Spleen (tissue), 11 donors: ENCODE measurements around the gene ATXN7L1. TPM values are rescaled to one million over a fixed set of nuclear protein-coding genes. Genes with fewer than 3 reads are reported as not detected.

Experiments
- DNase-seq: peaks from one replicate; pipeline ENCODE4 v3.0.0-alpha.2; 2020
- H3K27ac ChIP-seq, 8 donors: fragments of 200-600 bp; sonication (generic) in 7 of 8; 1 replicate in 4 of 8; 2 replicates in 4 of 8; pipeline versions ENCODE4 v1.5.0 to v1.8.0; 2016 to 2021; ENCODE audit warnings: inconsistent platforms in 4 of 8, mild to moderate bottlenecking in 4 of 8, moderate library complexity in 1 of 8
- H3K27me3 ChIP-seq, 7 donors: fragments of 200-600 bp; sonication (generic) in 6 of 7; replicated peaks in 1 of 7; 1 replicate in 4 of 7; 2 replicates in 3 of 7; pipeline versions ENCODE4 v1.5.0 to v1.8.0; 2016 to 2021; ENCODE audit warnings: inconsistent platforms in 3 of 7, mild to moderate bottlenecking in 1 of 7
- H3K36me3 ChIP-seq, 6 donors: fragments of 200-600 bp; sonication (generic) in 5 of 6; 1 replicate in 4 of 6; 2 replicates in 2 of 6; pipeline versions ENCODE4 v1.5.0 to v1.8.0; 2016 to 2021; ENCODE audit warnings: inconsistent platforms in 2 of 6
- H3K4me1 ChIP-seq, 6 donors: fragments of 200-600 bp; sonication (generic) in 5 of 6; 1 replicate in 3 of 6; 2 replicates in 3 of 6; pipeline versions ENCODE4 v1.5.0 to v1.8.0; 2016 to 2021; ENCODE audit warnings: inconsistent platforms in 3 of 6
- H3K4me3 ChIP-seq, 8 donors: fragments of 200-600 bp; sonication (generic) in 7 of 8; 1 replicate in 4 of 8; 2 replicates in 4 of 8; pipeline versions ENCODE4 v1.5.0 to v1.8.0; 2016 to 2021; ENCODE audit warnings: inconsistent platforms in 4 of 8, mild to moderate bottlenecking in 4 of 8, moderate library complexity in 2 of 8
- H3K9me3 ChIP-seq, 8 donors: fragments of 200-600 bp; sonication (generic) in 7 of 8; 1 replicate in 4 of 8; 2 replicates in 4 of 8; pipeline versions ENCODE4 v1.5.0 to v1.8.0; 2016 to 2021; ENCODE audit warnings: inconsistent platforms in 4 of 8
- POLR2A ChIP-seq, 3 donors: fragments of 450-650 bp; IDR thresholded peaks; one replicate each; pipeline ENCODE4 v1.5.1; 2017; ENCODE audit warnings: antibody characterized with exemption in 3 of 3, mild to moderate bottlenecking in 1 of 3
- POLR2AphosphoS5 ChIP-seq, 3 donors: sonication (generic); formaldehyde crosslinking; IDR thresholded peaks; one replicate each; pipeline ENCODE4 v1.5.1; 2017; ENCODE audit warnings: antibody characterized with exemption in 3 of 3
- WGBS, 5 donors: extraction: QIAGEN DNeasy Blood & Tissue Kit in 3 of 5; methylation state at CpG; one replicate each; pipeline versions ENCODE4 v1.1.5 to v1.1.7; 2013 to 2018; 5-methylcytosine and 5-hydroxymethylcytosine counted together
- intact Hi-C: fragments of 100-400 bp; cut with DNase I; formaldehyde crosslinking; loops from one replicate; pipeline ENCODE4 v1.15.0; 2023; ENCODE audit warnings: low total_unique reads
- polyA plus RNA-seq, 3 donors: library from polyadenylated mRNA; stranded (reverse); fragments of 200-250 nt; gene quantifications; one replicate each; pipeline ENCODE4 v1.2.1, GENCODE V29; 2013
- total RNA-seq, 7 donors: library from RNA; depleted of rRNA in 3 of 7; stranded (reverse); fragments of >200 nt in 3 of 7; fragmentation: NEBNext Ultra II Directional in 4 of 7; extraction: Animal tissue kit (Norgen Biotek cat#: 25700) in 4 of 7; gene quantifications; one replicate each; pipeline versions ENCODE4 v1.1.0 to v1.2.1, GENCODE V29; 2016 to 2021
- TF ChIP-seq, protein P1 (sequence below), 11 experiments: fragments of 200-600 bp in 7 of 11; fragments of 450-650 bp in 4 of 11; sonication (generic) in 4 of 11; IDR thresholded peaks in 8 of 11; conservative IDR thresholded peaks in 3 of 11; 1 replicate in 7 of 11; 2 replicates in 4 of 11; pipeline versions ENCODE4 v1.4.0 to v1.8.0; 2016 to 2021; ENCODE audit warnings: antibody characterized with exemption in 11 of 11, inconsistent platforms in 4 of 11, mild to moderate bottlenecking in 1 of 11
- donor health status: healthy with polysubstance abuse.
- donor health status: DM: no; HTN: no; CAD: no; lungs with moderate emphysema.
- donor health status: DM: no; HTN: no; CAD: no.
- donor health status: Bipolar disorder and iron deficiency.
- donor health status: healthy.
- donor health status: DM: no; HTN: no; CAD: no.
- donor health status: DM: yes; HTN: yes; CAD: no.

The ATXN7L1 gene
- total and polyA plus RNA-seq, 10 donors = 2.4 to 29.3 (median 18.4) TPM

DNA sequence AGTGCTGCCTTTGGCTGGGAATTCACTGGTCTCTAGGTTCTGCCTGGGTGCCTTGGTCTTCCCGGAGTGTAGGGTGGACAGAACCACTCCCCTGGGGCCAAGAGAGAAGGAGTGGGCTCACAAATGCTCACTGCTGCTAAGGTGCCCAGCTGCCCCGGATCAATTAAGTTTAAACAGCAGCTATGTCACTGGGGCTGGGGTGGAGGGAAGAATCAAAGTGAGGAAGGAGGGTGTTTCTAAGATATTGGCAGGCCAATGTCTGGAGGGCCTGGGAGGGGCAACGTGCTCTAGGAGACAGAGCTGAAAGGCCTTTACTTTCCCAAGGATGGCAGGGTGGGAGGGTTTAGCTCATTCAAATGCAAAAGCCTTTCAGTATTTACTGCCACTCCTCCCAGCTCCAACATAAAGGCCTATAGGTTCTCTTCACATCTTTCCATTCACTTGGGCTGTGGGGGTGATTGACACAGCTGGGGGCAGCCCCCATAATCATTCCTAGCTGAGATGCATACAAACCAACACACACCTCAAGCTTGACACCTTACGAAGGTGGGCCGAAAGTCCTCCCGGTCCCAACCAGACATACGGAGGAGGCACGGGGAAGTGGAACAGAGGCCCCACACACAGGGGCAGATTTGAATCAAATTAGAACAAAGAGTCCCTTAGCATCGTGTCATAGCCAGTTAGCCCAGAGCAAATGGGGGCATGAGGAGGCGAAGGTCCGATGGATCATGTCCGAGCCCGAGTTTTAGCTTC lies 187.2 kb downstream of the ATXN7L1 start:
- peaks cover 0 to 36% (median 21%) of the 10 kb centered on the region in 6 donors for H3K4me1 ChIP-seq
- peak overlapping the region in 2 of 8 donors; percentile 38 to 40 for H3K27ac ChIP-seq
- no peaks in the 10 kb centered on the region for H3K27me3 ChIP-seq
- no peaks in the 10 kb centered on the region for H3K9me3 ChIP-seq
- no peak for DNase-seq
- no peaks in the 10 kb centered on the region for H3K36me3 ChIP-seq
- TF ChIP-seq POLR2AphosphoS5 (IDR thresholded peaks at IDR 0.05) (no peak), POLR2A (IDR thresholded peaks at IDR 0.05) (no peak)
- TF ChIP-seq, protein P1, sequence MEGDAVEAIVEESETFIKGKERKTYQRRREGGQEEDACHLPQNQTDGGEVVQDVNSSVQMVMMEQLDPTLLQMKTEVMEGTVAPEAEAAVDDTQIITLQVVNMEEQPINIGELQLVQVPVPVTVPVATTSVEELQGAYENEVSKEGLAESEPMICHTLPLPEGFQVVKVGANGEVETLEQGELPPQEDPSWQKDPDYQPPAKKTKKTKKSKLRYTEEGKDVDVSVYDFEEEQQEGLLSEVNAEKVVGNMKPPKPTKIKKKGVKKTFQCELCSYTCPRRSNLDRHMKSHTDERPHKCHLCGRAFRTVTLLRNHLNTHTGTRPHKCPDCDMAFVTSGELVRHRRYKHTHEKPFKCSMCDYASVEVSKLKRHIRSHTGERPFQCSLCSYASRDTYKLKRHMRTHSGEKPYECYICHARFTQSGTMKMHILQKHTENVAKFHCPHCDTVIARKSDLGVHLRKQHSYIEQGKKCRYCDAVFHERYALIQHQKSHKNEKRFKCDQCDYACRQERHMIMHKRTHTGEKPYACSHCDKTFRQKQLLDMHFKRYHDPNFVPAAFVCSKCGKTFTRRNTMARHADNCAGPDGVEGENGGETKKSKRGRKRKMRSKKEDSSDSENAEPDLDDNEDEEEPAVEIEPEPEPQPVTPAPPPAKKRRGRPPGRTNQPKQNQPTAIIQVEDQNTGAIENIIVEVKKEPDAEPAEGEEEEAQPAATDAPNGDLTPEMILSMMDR (IDR thresholded peaks at IDR 0.05 in 8 of 11, conservative IDR thresholded peaks at IDR 0.05 in 3 of 11) = no peak
- WGBS, 5 donors = 75 to 97% (median 78%) methylated on average over 13 of the region's 13 CpGs
- intact Hi-C loops = no loop called here
- no peak overlapping the region for H3K4me3 ChIP-seq

DNA sequence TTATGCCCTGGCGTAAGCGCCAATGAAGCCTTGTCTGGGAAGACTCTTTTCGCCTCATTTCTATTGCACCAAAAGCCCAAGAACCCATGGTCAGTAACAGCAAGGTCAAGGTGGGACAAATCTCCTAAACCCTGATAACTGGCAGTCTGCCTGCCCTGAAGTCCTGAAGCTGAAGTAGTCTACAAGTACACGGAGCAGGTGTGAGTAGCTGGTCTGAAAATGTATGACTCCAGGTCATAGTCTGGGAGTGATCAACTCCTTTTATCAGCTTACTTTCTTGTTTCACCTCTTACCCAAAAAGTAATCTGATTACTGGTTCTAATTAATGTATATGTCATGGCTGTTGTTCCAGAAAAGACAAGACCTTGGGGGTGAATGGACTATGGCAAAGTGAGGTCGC lies 187.8 kb downstream of the ATXN7L1 start:
- intact Hi-C loops = no loop called here
- H3K4me3 ChIP-seq = no peak overlapping the region
- no peaks in the 10 kb centered on the region for H3K27me3 ChIP-seq
- no peak for DNase-seq
- 76 to 94% (median 79%) methylated on average over 5 of the region's 5 CpGs for WGBS, 5 donors
- peak overlapping the region in 1 of 8 donors; percentile 38 for H3K27ac ChIP-seq
- no peaks in the 10 kb centered on the region for H3K36me3 ChIP-seq
- TF ChIP-seq, protein P1 (IDR thresholded peaks at IDR 0.05 in 8 of 11, conservative IDR thresholded peaks at IDR 0.05 in 3 of 11) = no peak
- TF ChIP-seq POLR2AphosphoS5 (IDR thresholded peaks at IDR 0.05) (no peak), POLR2A (IDR thresholded peaks at IDR 0.05) (no peak)
- no peaks in the 10 kb centered on the region for H3K9me3 ChIP-seq
- peaks cover 0 to 36% (median 21%) of the 10 kb centered on the region in 6 donors for H3K4me1 ChIP-seq

DNA sequence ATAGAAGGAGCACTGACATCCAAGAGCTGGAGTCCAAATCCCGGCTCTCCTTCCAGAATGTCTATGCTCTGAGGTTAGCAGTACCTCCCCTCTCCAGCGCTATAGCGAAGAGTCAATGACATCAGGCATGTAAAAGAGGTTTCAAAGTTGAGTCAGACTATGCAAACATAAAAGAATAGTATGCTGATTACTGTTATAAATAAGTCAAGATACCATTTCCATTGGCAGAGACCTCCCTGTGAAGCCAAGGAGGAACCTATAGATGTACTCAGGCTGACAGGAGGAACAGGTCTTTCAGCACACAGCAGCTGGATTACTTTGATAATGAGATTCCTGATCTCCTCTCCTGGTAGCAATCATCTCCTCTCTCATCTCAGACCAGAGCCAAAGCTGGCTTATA lies 191.2 kb downstream of the ATXN7L1 start:
- TF ChIP-seq POLR2A (IDR thresholded peaks at IDR 0.05) (no peak), POLR2AphosphoS5 (IDR thresholded peaks at IDR 0.05) (no peak)
- TF ChIP-seq, protein P1 (IDR thresholded peaks at IDR 0.05 in 8 of 11, conservative IDR thresholded peaks at IDR 0.05 in 3 of 11) = no peak
- no peak for DNase-seq
- H3K27me3 ChIP-seq = no peaks in the 10 kb centered on the region
- H3K4me3 ChIP-seq = no peak overlapping the region
- no peaks in the 10 kb centered on the region for H3K36me3 ChIP-seq
- intact Hi-C loops = no loop called here
- 94 to 99% (median 99%) methylated on average over 3 of the region's 3 CpGs for WGBS, 5 donors
- H3K9me3 ChIP-seq = no peaks in the 10 kb centered on the region
- no peak overlapping the region for H3K27ac ChIP-seq
- peaks cover 0 to 26% (median under 1%) of the 10 kb centered on the region in 6 donors for H3K4me1 ChIP-seq

DNA sequence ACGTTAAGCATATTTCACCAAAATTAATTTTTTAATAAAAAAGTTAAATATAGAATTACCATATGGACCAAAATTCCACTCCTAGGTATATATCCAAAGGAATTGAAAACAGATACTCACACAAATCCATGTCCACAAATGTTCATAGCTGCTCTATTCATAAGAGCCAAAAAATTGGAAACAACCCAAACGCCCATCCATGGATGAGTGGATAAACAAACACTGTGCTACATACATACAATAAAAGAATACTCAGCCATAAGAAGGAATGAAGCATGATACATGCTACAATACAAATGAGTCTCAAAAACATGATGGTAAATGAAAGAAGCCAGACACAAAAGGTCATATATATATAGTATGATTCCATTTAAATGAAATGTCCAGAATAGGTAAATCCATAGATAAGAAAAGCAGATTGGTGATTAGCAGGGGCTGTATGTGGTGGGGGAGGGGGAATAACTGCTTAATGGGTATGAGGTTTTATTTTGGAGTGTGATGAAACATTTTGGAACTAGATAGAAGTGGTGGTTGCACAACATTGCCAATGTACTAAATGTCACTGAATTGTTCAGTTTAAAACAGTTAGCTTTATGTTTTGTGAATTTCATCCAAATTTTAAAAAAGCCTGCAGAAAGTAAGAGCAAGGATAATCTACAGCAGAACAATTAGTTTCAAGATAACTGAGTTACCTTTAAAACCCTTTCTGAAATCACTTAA lies 193.9 kb downstream of the ATXN7L1 start:
- intact Hi-C loops = no loop called here
- no peak for DNase-seq
- H3K36me3 ChIP-seq = no peaks in the 10 kb centered on the region
- peak overlapping the region in 1 of 8 donors; percentile 4 for H3K27ac ChIP-seq
- H3K4me3 ChIP-seq = no peak overlapping the region
- no peak for TF ChIP-seq POLR2A (IDR thresholded peaks at IDR 0.05)
- TF ChIP-seq, protein P1 (IDR thresholded peaks at IDR 0.05 in 8 of 11, conservative IDR thresholded peaks at IDR 0.05 in 3 of 11) = no peak
- TF ChIP-seq POLR2AphosphoS5 (IDR thresholded peaks at IDR 0.05) = no peak
- WGBS, 5 donors = 57 to 85% (median 78%) methylated on average over 2 of the region's 2 CpGs
- peaks cover 13 to 46% (median 23%) of the 10 kb centered on the region in 6 donors for H3K4me1 ChIP-seq
- no peaks in the 10 kb centered on the region for H3K27me3 ChIP-seq
- no peaks in the 10 kb centered on the region for H3K9me3 ChIP-seq
